Small intestine (tissue), 7 donors: ENCODE results near the gene MAN2A2. TPM values are rescaled to one million over a fixed set of nuclear protein-coding genes. Genes with fewer than 3 reads are reported as not detected.

Experiments
- DNase-seq, 2 donors: peaks; one replicate each; pipeline versions ENCODE4 v3.0.0 to v3.0.0-alpha.2; 2013
- FAIRE-seq: peaks from 2 replicates; lab custom pipeline; 2012; peaks lifted over from hg19 to GRCh38; lab: Jason Lieb, UNC
- H3K27ac ChIP-seq, 3 donors: one replicate each; pipeline ENCODE4 v1.5.1; 2013; ENCODE audit warnings: low read length in 2 of 3, mild to moderate bottlenecking in 2 of 3, control low read depth in 1 of 3, inconsistent platforms in 1 of 3, low read depth in 1 of 3, moderate library complexity in 1 of 3
- H3K27me3 ChIP-seq, 3 donors: one replicate each; pipeline ENCODE4 v1.6.1; 2013; ENCODE audit warnings: low read length in 3 of 3, inconsistent platforms in 1 of 3; ENCODE audit not compliant: control insufficient read depth in 3 of 3, insufficient read depth in 3 of 3
- H3K36me3 ChIP-seq, 3 donors: one replicate each; pipeline ENCODE4 v1.6.1; 2013; ENCODE audit warnings: low read length in 3 of 3, inconsistent platforms in 1 of 3, low read depth in 1 of 3, mild to moderate bottlenecking in 1 of 3, moderate library complexity in 1 of 3; ENCODE audit not compliant: control insufficient read depth in 3 of 3, insufficient read depth in 2 of 3
- H3K4me1 ChIP-seq, 3 donors: one replicate each; pipeline ENCODE4 v1.6.1; 2013; ENCODE audit warnings: low read length in 2 of 3, inconsistent platforms in 1 of 3, low read depth in 1 of 3, mild to moderate bottlenecking in 1 of 3, moderate library complexity in 1 of 3; ENCODE audit not compliant: control insufficient read depth in 3 of 3, insufficient read depth in 2 of 3
- H3K4me3 ChIP-seq, 3 donors: one replicate each; pipeline ENCODE4 v1.5.1; 2013; ENCODE audit warnings: low read length in 3 of 3, control low read depth in 1 of 3, inconsistent platforms in 1 of 3, low read depth in 1 of 3, mild to moderate bottlenecking in 1 of 3, moderate library complexity in 1 of 3
- H3K9me3 ChIP-seq, 2 donors: one replicate each; pipeline ENCODE4 v1.6.1; 2013; ENCODE audit warnings: low read depth in 1 of 2, low read length in 1 of 2; ENCODE audit not compliant: control insufficient read depth in 2 of 2, insufficient read depth in 1 of 2
- WGBS, 3 donors: extraction: QIAGEN DNeasy Blood & Tissue Kit; methylation state at CpG; one replicate each; pipeline ENCODE4 v1.1.7; 2013; 5-methylcytosine and 5-hydroxymethylcytosine counted together
- polyA plus RNA-seq, 4 donors: library from polyadenylated mRNA; stranded (reverse) in 3 of 4; unstranded in 1 of 4; fragments of 200-250 nt in 3 of 4; fragments of 120-200 nt in 1 of 4; gene quantifications; one replicate each; pipeline versions ENCODE4 v1.2.1 to v1.2.3, GENCODE V29; 2013
- donor health status: healthy with polysubstance abuse.
- donor health status: control.
- donor health status: control.
- donor health status: Bipolar disorder and iron deficiency.
- donor health status: healthy.

MAN2A2 gene
- polyA plus RNA-seq, 4 donors: 15.1 to 35.1 (median 22.7) TPM

DNA sequence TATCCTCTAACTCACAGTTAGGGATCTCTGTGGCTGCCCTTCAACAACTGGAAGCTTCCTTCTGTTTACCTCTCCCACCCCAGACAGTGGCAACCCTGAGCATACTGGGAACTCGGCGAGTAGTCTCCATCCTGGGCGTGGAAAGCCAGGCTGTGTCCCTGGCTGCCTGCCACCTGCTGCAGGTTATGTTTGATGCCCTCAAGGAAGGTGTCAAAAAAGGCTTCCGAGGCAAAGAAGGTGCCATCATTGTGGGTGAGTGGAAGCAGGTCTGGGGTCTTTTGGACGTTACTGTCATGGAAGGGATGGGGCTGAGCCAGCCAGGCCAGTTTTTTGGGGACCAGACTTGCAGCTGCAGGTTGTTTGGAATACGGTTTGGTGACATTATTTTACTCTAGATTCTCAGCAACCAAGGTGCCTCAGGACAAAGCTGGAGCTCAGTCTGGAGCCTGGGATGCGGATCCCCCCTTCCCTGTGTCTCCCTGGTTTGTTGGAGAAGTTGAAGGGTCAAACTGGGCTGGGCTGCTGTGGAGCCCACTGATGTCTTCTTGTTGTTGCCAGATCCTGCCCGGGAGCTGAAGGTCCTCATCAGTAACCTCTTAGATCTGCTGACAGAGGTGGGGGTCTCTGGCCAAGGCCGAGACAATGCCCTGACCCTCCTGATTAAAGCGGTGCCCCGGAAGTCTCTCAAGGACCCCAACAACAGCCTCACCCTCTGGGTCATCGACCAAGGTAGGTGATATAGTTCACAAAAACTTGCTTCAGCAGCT lies 39.4 kb downstream of the MAN2A2 start:
- WGBS, 3 donors: 85 to 92% (median 92%) methylated on average over 12 of the region's 12 CpGs
- no peak for FAIRE-seq
- H3K36me3 ChIP-seq: peaks cover 29 to 87% (median 30%) of the 10 kb centered on the region in 3 donors

GRCh38 chr15:90945091-90945490 lies 42.0 kb downstream of the MAN2A2 start:
- H3K4me1 ChIP-seq: no peaks in the 10 kb centered on the region
- H3K27me3 ChIP-seq: no peaks in the 10 kb centered on the region
- H3K27ac ChIP-seq: no peak overlapping the region
- DNase-seq: no peak
- FAIRE-seq: no peak
- H3K36me3 ChIP-seq: peaks cover 29 to 89% (median 37%) of the 10 kb centered on the region in 3 donors
- WGBS, 3 donors: 86 to 97% (median 95%) methylated on average over 7 of the region's 7 CpGs
- no peak overlapping the region for H3K4me3 ChIP-seq
- H3K9me3 ChIP-seq: no peaks in the 10 kb centered on the region

More for the DNA sequence above, 39.4 kb downstream of the MAN2A2 start:
- Histone ChIP-seq H3K4me3 (no peak overlapping the region), H3K4me1 (no peaks in the 10 kb centered on the region), H3K27me3 (no peaks in the 10 kb centered on the region), H3K27ac (no peak overlapping the region), H3K9me3 (no peaks in the 10 kb centered on the region)
- no peak for DNase-seq

DNA sequence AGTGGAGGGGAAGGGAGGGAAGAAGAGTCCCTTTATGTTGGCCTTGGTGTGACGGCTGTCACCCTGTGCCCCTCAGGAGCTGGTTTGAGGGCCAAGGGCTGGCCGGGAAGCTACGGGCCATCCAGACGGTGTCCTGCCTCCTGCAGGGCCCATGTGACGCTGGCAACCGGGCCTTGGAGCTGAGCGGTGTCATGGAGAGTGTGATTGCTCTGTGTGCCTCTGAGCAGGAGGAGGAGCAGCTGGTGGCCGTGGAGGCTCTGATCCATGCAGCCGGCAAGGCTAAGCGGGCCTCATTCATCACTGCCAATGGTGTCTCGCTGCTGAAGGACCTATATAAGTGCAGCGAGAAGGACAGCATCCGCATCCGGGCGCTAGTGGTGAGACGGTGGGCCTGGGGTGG lies 43.4 kb downstream of the MAN2A2 start:
- 91 to 96% (median 94%) methylated on average over 16 of the region's 16 CpGs for WGBS, 3 donors

GRCh38 chr15:90946941-90947576 lies 44.0 kb downstream of the MAN2A2 start:
- DNase-seq: no peak
- H3K27ac ChIP-seq: no peak overlapping the region
- no peak for FAIRE-seq
- 88 to 90% (median 89%) methylated on average over 8 of the region's 8 CpGs for WGBS, 3 donors
- no peaks in the 10 kb centered on the region for H3K4me1 ChIP-seq
- no peaks in the 10 kb centered on the region for H3K27me3 ChIP-seq
- H3K4me3 ChIP-seq: no peak overlapping the region
- H3K9me3 ChIP-seq: no peaks in the 10 kb centered on the region
- H3K36me3 ChIP-seq: peaks cover 23 to 89% (median 34%) of the 10 kb centered on the region in 3 donors

More for the DNA sequence above, 43.4 kb downstream of the MAN2A2 start:
- no peak overlapping the region for H3K4me3 ChIP-seq
- FAIRE-seq (no peak), DNase-seq (no peak)
- no peaks in the 10 kb centered on the region for H3K9me3 ChIP-seq
- no peak overlapping the region for H3K27ac ChIP-seq
- no peaks in the 10 kb centered on the region for H3K4me1 ChIP-seq
- no peaks in the 10 kb centered on the region for H3K27me3 ChIP-seq
- peaks cover 24 to 88% (median 34%) of the 10 kb centered on the region in 3 donors for H3K36me3 ChIP-seq

- Histone ChIP-seq H3K27ac (no peak overlapping the region), H3K36me3 (peaks cover 17 to 89% (median 29%) of the 10 kb centered on the region in 3 donors), H3K4me1 (no peaks in the 10 kb centered on the region), H3K27me3 (no peaks in the 10 kb centered on the region), H3K9me3 (no peaks in the 10 kb centered on the region), H3K4me3 (no peak overlapping the region)
- DNase-seq: no peak
- no peak for FAIRE-seq
- WGBS, 3 donors: 88 to 95% (median 93%) methylated on average over 18 of the region's 18 CpGs
Observed at GRCh38 chr15:90947577-90948357, 44.7 kb downstream of the MAN2A2 start.

DNA sequence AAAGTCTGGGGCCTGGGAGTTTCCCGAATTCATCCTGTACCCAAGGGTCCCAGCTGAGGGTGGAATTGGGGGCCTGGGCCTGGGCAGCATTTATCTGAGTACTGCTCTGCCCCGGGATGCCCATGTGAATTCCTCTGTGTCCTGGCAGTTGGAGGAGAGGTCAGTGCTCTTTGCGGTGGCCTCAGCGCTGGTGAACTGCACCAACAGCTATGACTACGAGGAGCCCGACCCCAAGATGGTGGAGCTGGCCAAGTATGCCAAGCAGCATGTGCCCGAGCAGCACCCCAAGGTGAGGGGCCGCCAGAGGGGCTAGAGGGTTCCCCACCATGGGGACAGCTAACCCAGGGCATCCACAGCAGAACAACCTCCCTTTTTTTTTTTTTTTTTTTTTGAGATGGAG lies 45.4 kb downstream of the MAN2A2 start:
- Histone ChIP-seq H3K27ac (no peak overlapping the region), H3K36me3 (peaks cover 12 to 89% (median 23%) of the 10 kb centered on the region in 3 donors), H3K4me1 (no peaks in the 10 kb centered on the region), H3K9me3 (no peaks in the 10 kb centered on the region), H3K4me3 (no peak overlapping the region), H3K27me3 (no peaks in the 10 kb centered on the region)
- 92 to 98% (median 96%) methylated on average over 8 of the region's 8 CpGs for WGBS, 3 donors
- FAIRE-seq (no peak), DNase-seq (no peak)

- no peak for FAIRE-seq
- no peak overlapping the region for H3K27ac ChIP-seq
- no peaks in the 10 kb centered on the region for H3K27me3 ChIP-seq
- H3K36me3 ChIP-seq: peaks cover 7 to 79% (median 16%) of the 10 kb centered on the region in 3 donors
- no peak overlapping the region for H3K4me3 ChIP-seq
- H3K4me1 ChIP-seq: no peaks in the 10 kb centered on the region
- no peak for DNase-seq
- H3K9me3 ChIP-seq: no peaks in the 10 kb centered on the region
- 95 to 97% (median 96%) methylated on average over 21 to 23 of the region's 23 CpGs for WGBS, 3 donors
Observed at GRCh38 chr15:90949979-90950675, 47.0 kb downstream of the MAN2A2 start.

DNA sequence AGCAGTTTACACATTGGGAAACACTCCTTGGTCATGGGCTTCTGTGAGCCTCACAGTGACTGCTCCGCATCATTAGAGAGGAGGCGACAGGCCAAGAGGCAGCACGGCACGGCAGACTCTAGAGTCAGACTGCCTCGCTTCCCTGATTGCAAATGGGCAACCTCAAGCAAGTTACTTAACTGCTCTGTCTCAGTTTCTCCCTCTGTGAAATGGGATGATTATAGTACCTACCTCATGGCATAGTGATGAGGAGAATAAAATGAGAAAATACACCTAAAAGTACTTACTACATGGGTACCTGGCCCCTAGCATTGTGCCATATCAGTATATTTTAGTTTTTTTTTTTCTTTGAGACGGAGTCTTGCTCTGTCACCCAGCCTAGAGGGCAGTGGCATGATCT lies 47.6 kb downstream of the MAN2A2 start:
- 96 to 99% (median 97%) methylated on average over 6 of the region's 6 CpGs for WGBS, 3 donors

More for the DNA sequence above, 47.6 kb downstream of the MAN2A2 start:
- Histone ChIP-seq H3K9me3 (no peaks in the 10 kb centered on the region), H3K4me3 (no peak overlapping the region), H3K27me3 (no peaks in the 10 kb centered on the region), H3K36me3 (peaks cover 6 to 77% (median 16%) of the 10 kb centered on the region in 3 donors), H3K27ac (no peak overlapping the region), H3K4me1 (peaks cover 0 to 5% (median 2%) of the 10 kb centered on the region in 3 donors)
- FAIRE-seq: no peak
- no peak for DNase-seq
